HG02973 (cell line): ENCODE measurements around the gene GABRR3.

Experiments used
- ATAC-seq: cut with Tn5 transposase; IDR thresholded peaks from one replicate; pipeline ENCODE4 v1.9.1; 2021; ENCODE audit warnings: moderate library complexity; ENCODE audit not compliant: unreplicated experiment

GABRR3 gene

DNA sequence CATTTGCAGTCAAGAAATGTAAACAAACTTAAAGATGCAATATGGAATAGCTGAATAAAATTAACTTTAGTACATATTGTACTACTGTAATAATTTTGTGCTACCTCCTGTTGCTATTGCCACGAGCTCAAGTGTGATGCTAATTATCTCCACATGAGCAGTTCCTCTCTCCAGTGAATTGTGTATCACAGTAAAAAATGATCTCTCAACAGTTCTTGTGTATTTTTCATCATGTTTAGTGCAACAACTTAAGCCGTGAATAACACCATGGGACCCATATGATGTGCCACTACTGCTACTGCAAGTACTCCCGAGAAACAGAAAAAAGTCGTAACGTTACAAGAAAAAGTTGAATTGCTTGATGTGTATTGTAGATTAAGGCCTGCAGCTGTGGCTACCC is 75.2 kb downstream of the GABRR3 start:
- ATAC-seq: no peak

DNA sequence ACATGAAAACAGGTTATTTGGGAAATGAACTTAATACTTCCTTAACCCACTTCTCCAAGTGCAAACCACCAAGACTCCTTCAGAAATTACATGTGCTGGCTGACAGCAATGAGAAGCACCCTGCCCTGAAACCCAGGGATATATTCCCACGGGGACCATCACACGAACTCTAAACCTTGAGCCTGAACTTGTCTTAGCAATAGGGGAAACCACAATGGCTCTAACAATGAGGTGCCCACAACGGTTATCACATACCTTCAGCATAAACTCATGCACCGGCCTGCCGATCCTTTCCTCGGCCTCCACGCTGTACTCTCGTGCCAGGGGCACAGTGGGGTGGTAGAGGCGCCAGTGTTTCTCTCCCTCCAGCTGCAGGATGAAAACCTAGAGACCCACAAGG is 76.3 kb downstream of the GABRR3 start:
- no peak for ATAC-seq

DNA sequence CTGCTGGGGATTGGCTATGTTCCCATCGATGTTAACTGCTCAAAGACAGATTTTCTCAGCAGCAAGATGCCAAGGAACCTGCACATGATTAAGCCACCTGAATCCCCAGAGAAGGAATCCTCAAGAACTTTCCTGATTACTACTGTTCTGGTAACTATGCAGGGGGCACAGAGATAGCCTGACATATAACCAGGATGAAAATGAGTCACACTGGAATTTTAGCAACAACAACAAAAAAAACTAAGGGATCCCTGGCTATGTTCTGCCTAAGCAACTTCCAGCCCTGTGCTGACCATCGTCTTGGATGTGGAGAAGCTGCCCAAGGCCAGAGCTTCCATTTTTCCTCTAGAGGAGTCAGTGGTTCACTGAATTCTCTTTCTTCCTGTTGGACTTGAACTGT is 76.7 kb downstream of the GABRR3 start:
- ATAC-seq: no peak

DNA sequence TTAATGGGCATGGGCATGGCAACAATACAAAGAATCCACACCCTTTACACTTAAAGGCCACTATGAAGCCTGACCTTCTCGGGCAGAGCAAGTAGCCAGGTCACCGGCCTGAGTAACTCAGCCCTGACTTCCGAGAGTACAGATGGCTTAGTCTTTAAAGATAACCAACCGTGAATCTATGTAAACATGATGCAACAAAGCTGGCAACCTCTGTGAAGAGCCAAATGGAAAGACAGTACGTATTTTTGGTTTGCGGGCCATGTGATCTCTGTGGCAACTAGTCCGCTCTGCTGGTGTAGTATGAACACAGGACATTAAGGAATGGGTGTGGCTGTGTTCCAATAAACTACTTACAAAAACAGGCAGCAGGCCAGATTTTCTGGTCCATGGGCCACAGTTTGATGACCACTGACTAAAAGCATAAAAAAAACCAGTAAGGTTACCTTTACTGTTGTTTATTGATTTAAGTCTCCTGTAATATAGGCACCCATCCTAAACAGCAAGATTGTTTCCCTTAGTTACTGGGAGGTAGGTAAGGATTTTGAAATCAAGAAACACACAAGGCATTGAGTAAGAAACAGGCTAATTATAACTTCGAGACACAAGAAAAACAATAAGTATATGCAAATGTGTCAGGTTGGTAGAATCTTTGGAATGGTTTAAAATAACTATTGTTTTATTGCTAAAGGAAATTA is 77.4 kb downstream of the GABRR3 start:
- ATAC-seq: no peak

DNA sequence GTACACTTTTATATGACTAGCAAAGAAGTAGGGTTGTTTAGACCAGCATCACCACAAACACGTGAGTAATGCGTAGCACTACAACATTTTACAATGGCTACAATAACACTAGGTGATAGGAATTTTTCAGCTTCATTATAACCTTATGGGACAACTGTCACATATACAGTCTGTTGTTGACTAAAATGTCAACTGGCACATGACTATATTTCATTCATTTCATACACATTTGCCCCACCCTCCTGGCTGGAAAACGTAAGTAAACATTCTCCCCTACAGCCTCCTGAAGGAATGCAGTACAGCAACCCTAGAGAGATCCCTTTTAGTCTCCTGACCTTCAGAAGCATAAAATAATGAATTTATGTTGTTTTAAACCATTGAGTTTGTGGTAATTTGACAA is 79.1 kb downstream of the GABRR3 start:
- no peak for ATAC-seq

DNA sequence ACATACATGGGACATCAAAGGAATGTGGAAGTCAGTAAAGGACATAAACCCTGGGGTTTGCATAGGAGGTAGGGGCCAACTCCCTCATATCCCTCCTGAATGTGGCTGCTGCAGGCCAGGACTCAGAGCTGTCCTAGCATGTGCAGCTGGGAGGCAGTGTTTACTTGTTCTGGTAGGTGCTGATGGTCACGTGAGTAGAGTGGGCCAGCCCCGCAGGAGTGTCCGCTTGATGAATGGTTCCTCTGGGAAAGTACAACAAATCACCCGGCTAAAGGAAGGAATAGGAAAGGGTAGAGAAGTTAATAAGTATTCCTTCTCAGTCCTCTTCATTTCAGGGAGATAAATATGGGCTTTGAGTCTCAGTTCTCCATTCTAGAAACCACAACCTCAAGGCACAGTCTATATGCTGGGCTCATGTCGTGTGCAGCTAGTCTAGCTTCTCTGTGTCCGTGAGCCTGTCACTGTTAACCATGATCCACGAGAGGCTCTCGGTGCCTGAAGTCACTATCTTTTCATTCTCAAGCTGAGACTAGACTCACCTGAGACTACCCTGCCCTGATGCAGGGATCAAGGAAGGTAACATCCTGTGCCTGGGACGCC is 80.8 kb downstream of the GABRR3 start:
- ATAC-seq: no peak

DNA sequence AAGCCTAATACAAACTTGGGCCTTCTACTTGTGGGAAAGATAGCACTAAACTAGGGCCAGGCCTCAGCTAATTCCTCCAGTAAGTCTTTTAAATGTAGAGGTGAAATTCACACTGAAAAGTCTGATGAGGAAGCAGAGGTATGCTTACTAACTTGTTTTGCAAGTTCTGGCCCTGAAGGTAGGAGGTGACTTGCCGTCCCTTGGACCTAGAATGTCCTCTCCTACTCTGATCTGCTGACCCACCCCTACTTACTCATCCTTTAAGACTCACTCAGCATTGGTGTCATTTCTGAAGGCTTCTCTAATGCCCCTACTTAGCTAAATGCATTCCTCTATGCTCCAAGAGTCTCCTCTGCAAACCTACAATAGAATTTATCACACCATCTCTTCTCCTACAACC is 82.2 kb downstream of the GABRR3 start:
- no peak for ATAC-seq

DNA sequence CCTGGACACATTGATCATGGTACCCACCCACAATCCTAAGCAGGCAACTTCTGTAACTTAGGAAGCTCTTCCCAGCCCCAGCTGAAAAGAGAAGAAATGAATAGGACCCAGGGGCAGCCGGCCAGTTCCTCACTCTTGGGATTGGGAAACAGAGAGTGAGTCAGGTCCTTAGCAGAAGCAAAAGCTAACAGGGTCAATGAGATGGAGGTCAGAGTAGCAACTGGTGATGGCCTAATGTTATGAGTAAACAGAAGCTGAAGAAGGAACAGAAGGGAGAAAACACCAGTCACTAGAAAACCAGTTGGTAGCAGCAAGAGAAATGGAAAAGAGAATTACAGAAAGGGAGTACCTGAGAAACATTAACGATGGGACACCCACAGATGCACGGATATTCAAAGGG is 82.8 kb downstream of the GABRR3 start:
- ATAC-seq: no peak

DNA sequence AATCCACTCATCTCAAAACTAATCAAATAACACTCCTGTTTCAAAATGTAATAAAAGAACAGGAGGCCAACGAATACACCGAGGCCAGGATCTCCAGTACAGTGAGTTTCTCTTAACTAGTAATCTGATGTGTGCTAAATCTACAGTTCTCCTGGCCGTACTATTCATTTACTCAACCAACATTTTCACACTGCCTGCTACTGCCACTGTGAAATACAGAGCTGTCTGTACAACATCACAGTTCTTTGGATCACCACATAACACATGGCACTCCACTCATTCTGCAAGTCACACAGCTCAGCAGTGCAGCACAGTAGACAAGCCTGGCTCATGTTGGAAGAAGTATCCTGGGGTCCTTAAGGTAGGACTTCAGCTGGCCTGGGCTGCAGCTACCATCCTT is 84.8 kb downstream of the GABRR3 start:
- no peak for ATAC-seq

DNA sequence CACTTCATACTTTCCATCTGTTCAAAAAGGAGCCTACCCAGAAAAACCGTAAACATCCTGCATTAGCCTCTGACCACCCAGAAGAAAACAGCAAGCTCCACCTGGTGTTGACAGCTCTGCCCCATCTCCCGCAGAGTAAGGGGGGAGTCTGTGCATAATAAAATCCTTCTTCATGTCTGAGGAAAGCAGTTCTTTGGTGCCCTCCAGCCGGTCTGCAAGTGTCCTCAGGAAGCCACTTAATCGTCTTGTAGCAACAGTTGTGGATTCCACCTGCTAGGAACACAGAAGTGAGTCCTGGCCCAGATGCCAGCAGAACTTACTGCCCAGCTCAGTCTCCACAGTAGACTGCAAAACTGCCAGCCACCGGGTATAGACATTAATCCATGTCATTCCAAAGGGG is 85.4 kb downstream of the GABRR3 start:
- ATAC-seq: no peak

DNA sequence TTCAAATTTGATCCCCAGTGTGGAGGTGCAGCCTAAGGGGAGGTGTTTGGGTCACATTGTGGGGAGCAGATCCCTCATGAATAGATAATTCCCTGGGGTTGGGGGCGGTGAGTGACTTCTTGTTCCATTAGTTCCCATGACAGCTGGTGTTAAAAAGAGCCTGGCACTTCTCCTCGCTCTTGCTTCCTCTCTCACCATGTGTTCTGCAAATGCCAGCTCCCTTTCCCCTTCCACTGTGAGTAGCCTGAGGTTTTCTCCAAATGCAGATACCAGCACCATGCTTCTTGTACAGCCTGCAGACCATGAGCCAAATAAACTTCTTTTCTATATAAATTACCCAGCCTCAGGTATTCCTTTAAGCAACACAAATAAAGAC is 86.0 kb downstream of the GABRR3 start:
- no peak for ATAC-seq

DNA sequence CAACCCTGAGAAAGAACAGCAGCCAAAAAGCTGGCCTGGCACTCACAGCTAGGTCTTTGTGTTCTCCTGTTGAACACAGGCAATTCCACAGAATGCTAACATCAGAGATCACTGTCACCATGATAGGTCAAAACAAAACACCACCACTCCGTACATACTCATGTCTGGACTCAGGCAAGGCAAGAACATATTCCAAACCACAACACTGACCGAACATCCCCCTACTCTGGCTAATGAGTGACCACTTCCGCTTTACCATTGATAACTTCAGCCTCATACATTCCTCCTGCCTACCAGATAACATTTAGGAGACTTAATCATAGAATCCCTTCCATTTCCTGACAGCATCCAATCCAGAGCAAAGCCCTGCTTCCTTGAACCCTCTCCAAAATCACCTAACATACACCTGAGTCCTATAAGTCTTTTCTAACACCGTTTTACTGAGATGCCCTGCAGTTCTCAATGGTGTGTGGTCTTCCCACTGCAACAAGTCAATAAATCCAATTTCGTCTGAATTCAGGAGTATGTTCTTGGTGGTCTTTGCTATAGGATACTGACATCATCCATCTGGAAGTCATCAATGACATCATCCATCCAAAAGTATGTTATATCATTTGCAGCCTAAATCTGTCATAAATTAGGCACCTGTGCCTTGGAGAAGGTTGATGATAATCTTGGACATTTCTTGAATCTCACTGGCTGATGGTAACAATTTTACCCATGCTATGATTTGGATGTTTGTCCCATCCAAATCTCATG is 86.6 kb downstream of the GABRR3 start:
- no peak for ATAC-seq

DNA sequence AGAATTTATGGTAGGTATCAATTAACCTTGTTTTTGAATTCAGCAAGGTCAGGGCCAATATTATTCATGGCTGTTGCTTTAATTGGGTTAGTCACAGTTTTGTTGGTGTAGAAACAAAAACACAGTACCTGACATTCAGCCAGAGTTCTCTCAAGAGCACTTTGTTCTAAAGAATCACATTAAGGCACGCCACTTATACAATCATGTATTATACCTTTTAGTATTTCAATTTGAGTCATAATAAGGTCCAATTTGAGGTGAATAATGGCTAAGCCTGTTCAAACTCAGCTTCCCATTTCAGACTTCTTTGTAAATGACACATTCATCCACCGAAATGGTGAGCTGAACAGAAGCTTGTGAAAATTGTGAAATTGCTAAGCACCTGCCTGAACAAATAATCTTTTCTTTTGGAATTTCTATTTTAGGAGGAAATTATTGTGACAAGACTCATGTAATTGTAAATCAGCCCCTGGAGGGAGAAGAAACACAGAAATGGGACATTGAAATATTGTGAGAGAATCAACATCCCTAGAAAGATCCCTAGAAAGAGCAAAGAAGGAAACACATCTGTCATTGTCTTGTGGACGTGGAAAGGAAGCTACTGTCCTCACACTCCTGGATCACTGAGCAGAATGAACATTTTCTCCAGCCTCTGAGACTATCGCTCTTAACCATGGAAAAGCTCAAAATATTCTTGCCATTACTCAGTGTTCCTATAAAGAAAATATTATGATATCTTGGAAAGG is 92.1 kb downstream of the GABRR3 start:
- no peak for ATAC-seq

DNA sequence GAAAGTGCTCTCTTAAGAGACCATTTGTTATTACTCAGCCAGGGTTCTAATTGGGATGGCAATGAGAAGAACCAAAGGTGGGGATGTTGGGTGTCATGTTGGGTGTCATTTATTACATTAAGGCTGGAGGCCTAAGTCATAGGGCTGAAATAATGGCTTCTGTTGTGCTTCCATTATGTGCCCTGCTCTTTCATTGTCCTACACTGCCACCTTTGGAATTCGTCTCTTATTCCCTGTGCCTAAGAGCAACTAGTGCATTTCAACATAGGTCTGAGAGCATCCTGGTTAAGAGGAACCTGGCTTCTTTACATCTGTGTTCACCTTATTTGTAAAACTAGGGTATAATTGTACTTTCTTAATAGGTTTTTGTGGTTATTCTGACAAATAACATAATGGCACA is 95.1 kb downstream of the GABRR3 start:
- ATAC-seq: no peak

DNA sequence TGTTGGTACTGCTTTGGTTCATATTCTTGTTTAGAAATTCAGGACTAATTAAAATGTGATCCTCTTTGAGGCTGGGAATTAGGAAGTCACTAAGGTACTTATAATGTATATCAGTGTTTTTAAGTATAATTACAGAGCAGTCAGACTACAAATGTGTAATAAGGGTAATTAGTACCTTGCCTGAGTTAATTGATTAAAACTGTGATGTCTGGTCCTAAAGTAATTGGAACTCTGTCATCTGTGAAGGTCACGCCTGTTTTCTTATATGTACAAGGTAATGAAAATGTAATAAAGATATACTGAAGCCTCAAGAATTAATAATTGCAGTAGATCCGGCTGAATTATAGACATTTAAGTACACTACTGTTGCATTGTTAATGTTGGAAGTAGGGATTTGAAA is 95.7 kb downstream of the GABRR3 start:
- ATAC-seq: no peak

DNA sequence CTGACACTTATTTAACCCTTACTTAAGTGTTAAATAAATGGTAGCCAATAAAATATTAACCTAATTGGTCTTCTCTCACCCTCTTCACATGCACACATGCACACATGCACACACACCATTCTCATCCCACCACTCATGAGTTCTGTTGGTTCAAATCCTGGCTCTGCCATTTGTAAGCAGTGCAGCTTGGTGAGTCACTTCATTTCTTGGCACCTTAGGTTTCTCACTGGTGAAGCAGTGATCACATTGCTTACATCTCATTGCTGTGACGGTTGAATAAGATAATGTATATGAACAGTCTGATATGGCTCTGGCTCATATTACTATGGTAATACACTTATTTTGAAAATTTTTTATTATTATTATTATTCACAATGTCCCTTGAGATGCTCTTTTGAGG is 96.7 kb downstream of the GABRR3 start:
- no peak for ATAC-seq

DNA sequence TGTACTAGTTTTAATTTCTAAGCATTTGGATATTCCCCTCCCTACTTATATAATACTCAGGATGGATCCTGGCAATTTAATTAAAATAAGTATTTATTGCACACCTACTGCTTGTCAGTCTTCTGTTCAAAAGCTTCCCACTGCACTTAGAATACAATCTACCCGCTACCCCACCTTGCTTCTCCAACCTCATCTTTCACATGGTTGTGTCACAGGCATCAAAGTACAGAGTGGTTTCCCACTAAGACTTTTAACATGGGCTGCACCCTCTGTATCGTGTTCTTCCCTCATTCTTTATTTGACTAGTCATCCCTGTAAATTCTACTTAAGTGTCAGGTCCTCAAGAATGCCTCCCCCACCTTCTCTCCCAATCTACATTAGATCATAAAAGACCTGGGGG is 97.9 kb downstream of the GABRR3 start:
- ATAC-seq: no peak

DNA sequence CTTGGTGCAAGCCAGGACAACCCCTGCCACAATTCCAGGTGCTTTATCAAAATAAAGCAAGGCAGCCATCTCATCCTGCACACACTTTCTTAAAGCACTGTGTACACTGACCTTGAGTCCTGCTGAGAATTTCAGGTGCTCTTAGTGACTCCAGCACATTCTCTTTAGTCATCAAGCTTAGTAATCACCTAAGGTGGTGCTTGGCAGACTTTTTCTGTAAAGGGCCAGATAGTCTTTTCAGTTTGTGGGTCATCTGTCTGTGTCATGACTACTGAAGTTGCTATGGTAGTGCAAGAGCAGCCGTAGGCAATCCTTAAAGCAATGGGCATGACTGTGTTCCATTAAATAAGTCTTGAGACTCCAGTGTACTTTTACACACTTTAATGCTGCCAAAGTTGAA is 99.3 kb downstream of the GABRR3 start:
- no peak for ATAC-seq
